NCI-H82 (cell line): ENCODE measurements around the gene MAGI1.
A peak's percentile ranks its signal among the peaks of the same experiment; 100 is the strongest.
"Not testable (repeated sequence)": the region's sequence is repeated elsewhere in the genome, so short reads cannot be mapped to it uniquely, and the experiment has no call there.

Experiments used
- DNase-seq: peaks from one replicate; lab custom pipeline; 2025; lab: John Stamatoyannopoulos, UW

MAGI1 gene

GRCh38 chr3:65619451-65619881 is 419.3 kb downstream of the MAGI1 start:
- DNase-seq: peak; percentile 67

- no peak for DNase-seq
These were observed 420.1 kb downstream of the MAGI1 start for GRCh38 chr3:65618599-65618998.

GRCh38 chr3:65617787-65618186 is 420.9 kb downstream of the MAGI1 start:
- no peak for DNase-seq

- DNase-seq: no peak
These were observed 421.5 kb downstream of the MAGI1 start for GRCh38 chr3:65617209-65617608.

- DNase-seq: no peak
These were observed 422.2 kb downstream of the MAGI1 start for GRCh38 chr3:65616563-65616962.

- no peak for DNase-seq
These were observed 423.4 kb downstream of the MAGI1 start for GRCh38 chr3:65615329-65615728.

GRCh38 chr3:65614585-65614984 is 424.1 kb downstream of the MAGI1 start:
- DNase-seq: no peak

GRCh38 chr3:65607965-65608460 is 430.7 kb downstream of the MAGI1 start:
- not testable (repeated sequence) for DNase-seq

GRCh38 chr3:65607101-65607500 is 431.6 kb downstream of the MAGI1 start:
- DNase-seq: no peak

- DNase-seq: no peak
These were observed 432.8 kb downstream of the MAGI1 start for GRCh38 chr3:65605876-65606432.

- DNase-seq: no peak
These were observed 433.7 kb downstream of the MAGI1 start for GRCh38 chr3:65604863-65605526.

GRCh38 chr3:65603631-65604030 is 435.1 kb downstream of the MAGI1 start:
- DNase-seq: no peak

- DNase-seq: no peak
These were observed 437.8 kb downstream of the MAGI1 start for GRCh38 chr3:65600888-65601287.

- DNase-seq: peak; percentile 78
These were observed 440.7 kb downstream of the MAGI1 start for GRCh38 chr3:65597952-65598413.

GRCh38 chr3:65597226-65597951 is 441.3 kb downstream of the MAGI1 start:
- DNase-seq: peak; percentile 92

- peak; percentile 83 for DNase-seq
These were observed 442.0 kb downstream of the MAGI1 start for GRCh38 chr3:65596571-65597225.

GRCh38 chr3:65596029-65596300 is 442.8 kb downstream of the MAGI1 start:
- DNase-seq: no peak

GRCh38 chr3:65595222-65596028 is 443.3 kb downstream of the MAGI1 start:
- DNase-seq: peak; percentile 25

GRCh38 chr3:65593780-65594752 is 444.7 kb downstream of the MAGI1 start:
- DNase-seq: no peak

GRCh38 chr3:65591313-65591712 is 447.4 kb downstream of the MAGI1 start:
- no peak for DNase-seq

- DNase-seq: no peak
These were observed 449.8 kb downstream of the MAGI1 start for GRCh38 chr3:65588884-65589283.
